Stomach smooth muscle (tissue), 2 donors: ENCODE results near the gene MRPS18B.

Source experiments
- H3K27ac ChIP-seq: one replicate; pipeline ENCODE4 v1.7.0; 2013; ENCODE audit warnings: mild to moderate bottlenecking, low read length, inconsistent platforms
- H3K27me3 ChIP-seq, 2 donors: one replicate each; pipeline ENCODE4 v1.7.0; 2013; ENCODE audit warnings: low read length in 2 of 2; ENCODE audit not compliant: insufficient read depth in 2 of 2, control insufficient read depth in 1 of 2
- H3K36me3 ChIP-seq, 2 donors: one replicate each; pipeline ENCODE4 v1.7.0; 2013; ENCODE audit warnings: low read length in 2 of 2; ENCODE audit not compliant: control insufficient read depth in 2 of 2, insufficient read depth in 2 of 2
- H3K4me1 ChIP-seq: one replicate; pipeline ENCODE4 v1.7.0; 2013; ENCODE audit warnings: low read length; ENCODE audit not compliant: control insufficient read depth, insufficient read depth
- H3K4me3 ChIP-seq, 2 donors: one replicate each; pipeline ENCODE4 v1.7.0; 2013; ENCODE audit warnings: low read length in 2 of 2
- H3K9ac ChIP-seq, 2 donors: one replicate each; pipeline ENCODE4 v1.7.0; 2013; ENCODE audit warnings: low read length in 2 of 2, mild to moderate bottlenecking in 1 of 2
- H3K9me3 ChIP-seq, 2 donors: one replicate each; pipeline ENCODE4 v1.7.0; 2013; ENCODE audit warnings: low read length in 2 of 2; ENCODE audit not compliant: control insufficient read depth in 2 of 2
- donor health status: healthy.
- donor health status: Pancreatic carcinoma.

Gene MRPS18B

GRCh38 chr6:30640481-30640880 lies 22.8 kb downstream of the MRPS18B start:
- Histone ChIP-seq H3K9me3 (no peaks in the 10 kb centered on the region), H3K4me3 (no peak overlapping the region), H3K27me3 (no peaks in the 10 kb centered on the region), H3K27ac (no peak overlapping the region), H3K4me1 (no peaks in the 10 kb centered on the region), H3K9ac (no peak overlapping the region), H3K36me3 (peaks cover 15 to 18% of the 10 kb centered on the region in 2 donors)

- H3K4me1 ChIP-seq = no peaks in the 10 kb centered on the region
- no peak overlapping the region for H3K9ac ChIP-seq
- peaks cover 15 to 18% of the 10 kb centered on the region in 2 donors for H3K36me3 ChIP-seq
Observed at GRCh38 chr6:30641048-30641447, 23.4 kb downstream of the MRPS18B start.

GRCh38 chr6:30643656-30644055 lies 26.0 kb downstream of the MRPS18B start:
- peaks cover 15 to 18% of the 10 kb centered on the region in 2 donors for H3K36me3 ChIP-seq
- H3K9me3 ChIP-seq = no peaks in the 10 kb centered on the region
- no peak overlapping the region for H3K4me3 ChIP-seq
- H3K9ac ChIP-seq = no peak overlapping the region
- H3K27me3 ChIP-seq = no peaks in the 10 kb centered on the region
- H3K4me1 ChIP-seq = peaks cover 12% of the 10 kb centered on the region
- H3K27ac ChIP-seq = no peak overlapping the region

More at GRCh38 chr6:30641048-30641447, 23.4 kb downstream of the MRPS18B start:
- Histone ChIP-seq H3K27me3 (no peaks in the 10 kb centered on the region), H3K4me3 (no peak overlapping the region), H3K9me3 (no peaks in the 10 kb centered on the region), H3K27ac (no peak overlapping the region)

DNA sequence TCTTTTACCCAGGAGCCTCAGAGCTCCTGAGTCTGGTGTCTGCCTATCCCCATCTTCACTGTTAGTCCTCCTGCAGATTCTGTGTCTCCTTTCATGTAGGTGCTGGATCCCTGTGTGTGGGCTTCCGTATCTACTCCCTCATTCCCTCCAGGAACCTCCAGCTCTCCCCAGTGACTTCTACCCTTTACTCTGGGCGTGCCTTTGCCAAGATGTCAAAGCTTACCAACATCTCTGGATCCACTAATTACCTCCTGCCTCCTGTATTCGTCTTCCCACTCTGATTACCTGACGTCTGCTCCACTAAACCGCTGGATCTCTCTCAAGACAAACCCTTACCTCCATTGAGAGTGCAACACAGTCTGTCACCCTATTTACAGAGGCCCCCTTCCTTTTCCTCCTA lies 27.1 kb downstream of the MRPS18B start:
- H3K9me3 ChIP-seq = no peaks in the 10 kb centered on the region
- no peak overlapping the region for H3K4me3 ChIP-seq
- no peaks in the 10 kb centered on the region for H3K27me3 ChIP-seq
- H3K27ac ChIP-seq = no peak overlapping the region
- peaks cover 12% of the 10 kb centered on the region for H3K4me1 ChIP-seq
- H3K9ac ChIP-seq = no peak overlapping the region
- peaks cover 17 to 22% of the 10 kb centered on the region in 2 donors for H3K36me3 ChIP-seq

DNA sequence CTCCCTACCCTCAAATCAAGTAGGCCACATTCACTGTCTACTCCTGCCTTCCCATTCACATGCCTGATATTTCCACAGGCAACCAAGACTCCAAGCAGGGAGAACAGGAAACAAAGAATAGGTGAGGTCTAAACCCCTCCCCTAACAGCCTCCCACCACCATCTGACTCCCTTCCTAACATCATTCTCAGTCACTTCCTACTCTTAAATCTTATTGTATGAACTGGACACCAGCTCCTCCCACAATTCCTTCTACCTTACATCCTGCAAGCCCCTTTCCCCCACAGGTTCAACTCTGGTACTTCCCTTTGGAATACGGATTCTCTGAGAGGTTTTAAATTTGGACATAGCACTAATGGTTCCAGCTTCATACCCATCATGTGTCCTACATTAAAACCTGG lies 28.3 kb downstream of the MRPS18B start:
- Histone ChIP-seq H3K9ac (peak overlapping the region in 1 of 2 donors; percentile 55), H3K27me3 (no peaks in the 10 kb centered on the region), H3K36me3 (peaks cover 12 to 17% of the 10 kb centered on the region in 2 donors), H3K4me3 (no peak overlapping the region), H3K27ac (peak overlapping the region; percentile 87), H3K4me1 (peaks cover 12% of the 10 kb centered on the region), H3K9me3 (no peaks in the 10 kb centered on the region)

- Histone ChIP-seq H3K4me1 (peaks cover 12% of the 10 kb centered on the region), H3K27ac (peak within 1 kb of the TSS; percentile 87), H3K36me3 (peaks cover 13 to 18% of the 10 kb centered on the region in 2 donors), H3K9ac (peak within 1 kb of the TSS; percentile 84 to 88), H3K9me3 (no peaks in the 10 kb centered on the region), H3K27me3 (no peaks in the 10 kb centered on the region), H3K4me3 (peak within 1 kb of the TSS; percentile 85 to 95)
Observed at GRCh38 chr6:30646450-30647241, 29.0 kb downstream of the MRPS18B start, which contains the start of gene C6orf136. Gene C6orf136 (plus strand): TSS chr6:30647133. CDS start chr6:30647232, 99 bp downstream.

DNA sequence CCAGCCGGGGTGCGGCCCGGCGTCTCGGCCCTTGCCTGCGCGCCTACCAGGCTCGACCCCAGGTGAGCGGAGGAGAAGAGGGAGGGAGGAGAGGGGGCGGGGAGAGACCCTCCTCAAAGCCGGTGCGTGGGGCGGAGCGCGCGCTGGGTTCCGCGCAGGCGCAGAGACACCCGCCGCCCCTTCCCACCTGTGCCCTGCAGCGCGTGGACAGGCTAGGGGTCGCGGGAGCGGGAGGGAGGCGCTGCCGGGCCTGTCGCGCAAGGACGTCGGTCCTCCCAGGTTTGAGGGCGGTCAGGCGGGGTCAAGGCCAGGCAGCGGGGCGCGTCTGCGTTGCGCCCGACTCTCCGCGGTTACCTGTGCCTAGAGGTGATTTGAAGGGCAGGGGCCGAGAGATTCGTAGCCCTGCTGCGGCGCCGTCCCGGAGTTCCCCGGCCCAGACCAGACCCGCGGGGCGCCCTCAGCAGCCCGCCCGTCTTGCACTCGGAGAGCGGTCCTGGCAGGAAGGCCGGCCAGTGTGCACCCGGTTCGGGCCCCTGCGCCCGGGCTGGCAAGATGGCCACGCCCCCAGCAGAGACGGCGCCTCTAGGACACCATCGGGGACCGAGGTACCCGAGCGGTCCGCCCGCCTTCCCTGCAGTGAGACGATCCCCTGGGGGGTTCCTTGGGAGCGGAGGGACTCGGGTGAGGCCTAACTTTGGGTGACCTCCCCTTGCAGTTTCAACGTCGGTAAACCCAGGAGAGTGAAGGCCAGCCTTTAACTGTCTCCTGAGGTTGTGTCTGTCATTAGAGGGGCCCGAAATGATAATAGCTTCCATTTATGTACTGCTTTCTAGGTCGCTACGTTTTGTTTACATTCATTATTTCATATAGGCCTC lies 29.8 kb downstream of the MRPS18B start:
- Histone ChIP-seq H3K9ac (peak overlapping the region; percentile 84 to 88), H3K27me3 (no peaks in the 10 kb centered on the region), H3K9me3 (no peaks in the 10 kb centered on the region), H3K27ac (peak overlapping the region; percentile 87), H3K4me3 (peak overlapping the region; percentile 85 to 95), H3K4me1 (peaks cover 12% of the 10 kb centered on the region), H3K36me3 (peaks cover 19 to 20% of the 10 kb centered on the region in 2 donors)

DNA sequence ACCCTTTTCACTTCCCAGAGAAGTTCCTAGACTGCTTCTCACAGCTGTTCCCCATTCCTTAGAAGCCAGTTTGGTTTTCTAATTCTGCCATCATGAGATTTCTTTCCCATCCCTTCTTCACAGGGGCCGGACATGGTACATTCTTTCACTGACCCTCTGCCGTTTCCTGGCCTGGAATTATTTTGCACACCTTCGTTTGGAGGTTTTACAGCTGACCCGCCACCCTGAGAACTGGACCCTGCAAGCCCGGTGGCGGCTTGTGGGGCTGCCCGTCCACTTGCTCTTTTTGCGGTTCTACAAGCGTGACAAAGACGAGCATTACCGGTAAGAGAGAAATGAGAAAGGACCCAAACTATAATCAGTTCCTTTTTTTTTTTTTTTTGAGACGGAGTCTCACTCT lies 33.5 kb downstream of the MRPS18B start:
- Histone ChIP-seq H3K9ac (no peak overlapping the region), H3K4me3 (no peak overlapping the region), H3K36me3 (peaks cover 46 to 56% of the 10 kb centered on the region in 2 donors), H3K27me3 (no peaks in the 10 kb centered on the region), H3K4me1 (peaks cover 12% of the 10 kb centered on the region), H3K9me3 (no peaks in the 10 kb centered on the region), H3K27ac (no peak overlapping the region)

DNA sequence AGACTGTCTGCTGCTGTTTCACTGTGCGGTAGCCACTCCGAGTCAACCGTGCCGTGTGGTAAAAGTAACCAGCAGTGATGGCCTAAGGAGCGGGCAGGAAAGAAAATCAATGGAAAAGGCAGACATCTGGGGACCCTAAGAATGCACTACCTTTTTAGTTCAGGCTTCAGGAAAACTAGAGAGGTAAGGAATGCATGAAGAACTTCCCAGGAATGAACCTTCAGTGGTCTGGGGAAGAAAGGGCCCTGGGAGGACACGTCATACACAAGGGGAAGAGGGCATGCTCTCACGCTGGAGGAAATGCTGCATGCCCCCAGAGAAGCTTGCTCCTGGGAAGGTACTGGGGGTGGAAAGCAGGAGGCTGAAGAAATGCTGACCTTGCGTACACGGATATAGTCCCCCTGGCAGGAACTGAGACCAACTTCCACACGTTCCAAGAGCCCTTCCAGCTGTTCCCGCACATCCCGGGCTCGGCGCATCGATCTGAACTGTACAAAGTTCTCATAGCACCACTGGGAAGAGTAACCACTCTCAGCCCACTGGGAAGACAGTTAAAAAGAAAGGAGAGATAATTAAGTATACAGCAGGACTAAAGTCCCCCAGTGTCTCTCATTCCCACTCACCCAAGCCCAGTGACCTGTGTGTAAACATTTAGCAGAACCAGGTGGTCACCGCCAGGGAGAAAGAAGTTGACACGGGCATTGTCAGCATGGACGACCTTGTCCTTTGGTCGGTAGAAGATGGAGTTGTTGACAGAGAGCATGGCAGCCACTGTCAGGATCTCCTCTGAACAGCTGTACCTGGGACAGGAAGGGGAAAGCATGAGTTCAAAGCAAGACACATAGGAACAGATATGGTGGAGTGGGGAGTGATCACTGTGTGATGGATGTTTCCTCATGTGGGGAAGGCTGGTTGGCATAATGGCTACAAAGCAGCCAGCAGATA lies 37.4 kb downstream of the MRPS18B start:
- H3K27ac ChIP-seq = no peak overlapping the region
- no peaks in the 10 kb centered on the region for H3K27me3 ChIP-seq
- H3K9ac ChIP-seq = no peak overlapping the region
- no peaks in the 10 kb centered on the region for H3K9me3 ChIP-seq
- no peak overlapping the region for H3K4me3 ChIP-seq
- peaks cover 75 to 85% of the 10 kb centered on the region in 2 donors for H3K36me3 ChIP-seq
- no peaks in the 10 kb centered on the region for H3K4me1 ChIP-seq

GRCh38 chr6:30655743-30656094 lies 38.1 kb downstream of the MRPS18B start:
- H3K36me3 ChIP-seq = peaks cover 77 to 88% of the 10 kb centered on the region in 2 donors

More at GRCh38 chr6:30655743-30656094, 38.1 kb downstream of the MRPS18B start:
- Histone ChIP-seq H3K27ac (no peak overlapping the region), H3K4me3 (no peak overlapping the region), H3K9ac (no peak overlapping the region), H3K9me3 (no peaks in the 10 kb centered on the region), H3K27me3 (no peaks in the 10 kb centered on the region), H3K4me1 (no peaks in the 10 kb centered on the region)
